ENCODE results near the gene MAGI1.

GRCh38 chr3:65305836-65306235, 732.9 kb downstream of the MAGI1 start:
- no peak for TF ChIP-seq CTCF (IDR thresholded peaks at IDR 0.05)
- no peak for TF ChIP-seq POLR2A (IDR thresholded peaks at IDR 0.05)
